H7 (cell line): Measurements from ENCODE around the gene RSL24D1. TPM values are rescaled to one million over a fixed set of nuclear protein-coding genes. Genes with fewer than 3 reads are reported as not detected.

Source experiments
- DNase-seq: peaks from one replicate; pipeline ENCODE4 v3.0.0; 2012
- H3K27me3 ChIP-seq: 2 replicates; pipeline ENCODE4 v1.6.0; 2011; ENCODE audit warnings: mild to moderate bottlenecking, low read length; ENCODE audit not compliant: control insufficient read depth, insufficient read depth
- H3K36me3 ChIP-seq: replicated peaks from 2 replicates; pipeline ENCODE4 v1.5.1; 2011; ENCODE audit warnings: low read length; ENCODE audit not compliant: control insufficient read depth, insufficient read depth
- H3K4me3 ChIP-seq: 2 replicates; pipeline ENCODE4 v1.5.1; 2011; ENCODE audit warnings: low read depth, mild to moderate bottlenecking, control low read depth, low read length, moderate library complexity; ENCODE audit not compliant: insufficient read depth
- total RNA-seq: library from RNA; depleted of rRNA; stranded (reverse); fragments of >200 nt; shearing (Covaris generic); gene quantifications from 2 replicates; pipeline ENCODE4 v1.2.3, GENCODE V29; 2014; rRNA removed

The RSL24D1 gene
- 106 and 117 TPM in 2 replicates for total RNA-seq

DNA sequence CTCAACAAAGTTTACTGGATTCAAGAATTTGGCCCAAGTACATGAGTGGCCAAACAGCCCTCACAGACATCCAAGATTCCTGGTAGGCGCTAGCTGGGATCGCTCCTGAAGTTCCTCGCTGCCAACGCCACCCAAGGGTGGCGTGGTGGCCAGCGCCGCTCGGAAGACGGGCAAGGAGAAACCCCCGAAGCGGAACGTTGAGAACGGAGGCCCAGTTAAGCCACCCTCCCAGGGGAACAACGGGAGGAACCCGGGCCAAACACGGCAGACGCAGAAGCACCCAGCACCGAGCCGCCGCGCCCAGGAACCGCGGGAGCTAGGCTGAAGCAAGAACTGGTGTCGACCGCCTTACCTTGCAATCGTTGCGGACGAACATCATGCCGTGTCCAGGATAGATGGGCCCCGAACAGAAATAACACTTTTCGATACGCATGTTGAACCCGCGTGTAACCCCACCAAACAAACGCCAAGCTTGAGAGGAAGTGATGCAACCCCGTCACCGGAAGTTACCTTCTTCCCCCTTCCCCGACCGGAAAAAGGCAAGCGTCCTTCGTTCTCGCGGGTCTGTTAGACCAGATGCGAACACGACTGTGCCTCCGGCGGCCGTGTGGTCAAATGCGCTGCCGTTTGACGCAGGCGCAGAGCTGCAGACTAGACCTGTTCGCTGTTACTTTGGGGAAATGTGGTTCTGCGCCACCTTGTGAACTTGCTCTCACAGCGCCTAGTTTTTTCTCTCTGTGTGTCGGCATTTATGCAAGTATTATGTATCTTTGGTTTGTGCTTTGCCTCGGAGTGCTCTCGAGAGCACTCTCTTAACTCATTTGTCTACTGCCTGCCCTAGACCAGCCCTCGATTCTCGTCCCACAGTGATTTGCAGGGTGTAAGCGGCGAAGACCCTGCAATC is at the start of gene RSL24D1:
Gene RSL24D1, minus strand, starts transcription at position 484 of the 904 bp plus-strand sequence. Its CDS starts 51 bp downstream, at position 433.
- Histone ChIP-seq H3K27me3 (no peaks in the 10 kb centered on the region), H3K36me3 (peaks cover 5% of the 10 kb centered on the region), H3K4me3 (peak within 1 kb of the TSS; percentile 64)
- DNase-seq = peak; percentile 84

DNA sequence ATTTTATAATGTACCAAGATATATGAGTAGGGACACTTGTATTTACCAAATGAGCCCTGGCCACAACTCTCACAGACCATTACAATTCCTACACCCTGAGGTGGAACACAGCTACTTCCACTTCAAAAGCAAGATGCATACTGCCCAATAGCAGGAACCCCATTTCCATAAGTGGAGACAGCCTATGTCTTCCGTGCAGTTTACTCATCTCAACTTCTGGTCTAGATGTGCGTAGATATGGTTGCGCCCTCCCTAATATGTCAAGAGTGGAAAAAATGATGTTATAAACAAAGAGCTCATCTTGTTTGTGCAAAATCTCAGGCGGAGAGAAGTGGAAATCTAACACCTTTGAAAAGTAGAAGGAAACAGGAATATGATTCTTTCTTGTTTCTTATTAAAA is 48.3 kb upstream of the RSL24D1 start:
- Histone ChIP-seq H3K27me3 (no peaks in the 10 kb centered on the region), H3K4me3 (no peak overlapping the region), H3K36me3 (no peaks in the 10 kb centered on the region)
- no peak for DNase-seq

DNA sequence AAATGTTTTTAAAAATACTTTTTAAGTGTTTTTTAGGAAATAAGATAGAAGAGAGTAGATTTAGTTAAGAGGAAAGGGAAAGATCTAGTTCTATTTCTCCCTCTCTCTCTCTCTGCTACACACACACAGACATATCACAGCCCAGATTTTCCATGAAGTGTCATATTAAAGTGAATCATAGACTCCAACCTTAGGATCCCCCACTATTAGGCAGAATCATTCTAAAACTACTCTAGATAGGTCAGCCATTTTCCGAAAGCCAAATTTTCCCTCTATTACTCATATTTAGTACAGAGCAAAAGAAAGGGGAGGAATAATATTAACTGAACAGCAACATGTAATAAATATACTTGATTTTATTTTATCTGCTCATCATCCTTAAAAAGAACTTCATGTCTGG is 45.1 kb upstream of the RSL24D1 start:
- Histone ChIP-seq H3K27me3 (no peaks in the 10 kb centered on the region), H3K36me3 (no peaks in the 10 kb centered on the region), H3K4me3 (no peak overlapping the region)
- no peak for DNase-seq

DNA sequence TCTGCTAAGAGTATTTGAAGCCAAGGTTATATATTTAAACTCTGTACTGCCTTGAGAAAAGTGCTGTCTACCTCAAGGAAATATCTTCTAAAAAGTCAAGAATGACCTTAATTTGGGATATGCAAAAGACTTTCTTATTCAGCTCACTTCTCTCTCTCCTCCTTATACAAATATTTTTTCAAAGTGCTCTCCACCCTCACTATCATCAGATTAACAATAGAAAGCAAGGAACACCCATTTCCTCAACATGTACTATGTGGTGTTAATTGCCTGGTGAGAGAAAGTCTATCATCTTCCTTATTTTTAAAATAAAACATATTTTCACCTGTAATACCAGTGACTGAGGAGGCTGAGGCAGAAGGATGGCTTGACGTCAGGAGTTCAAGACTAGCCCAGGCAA is 44.4 kb upstream of the RSL24D1 start:
- no peak for DNase-seq
- Histone ChIP-seq H3K36me3 (no peaks in the 10 kb centered on the region), H3K4me3 (no peak overlapping the region), H3K27me3 (no peaks in the 10 kb centered on the region)

GRCh38 chr15:55240125-55240760 is 43.5 kb upstream of the RSL24D1 start:
- Histone ChIP-seq H3K36me3 (no peaks in the 10 kb centered on the region), H3K4me3 (no peak overlapping the region), H3K27me3 (no peaks in the 10 kb centered on the region)
- no peak for DNase-seq

- DNase-seq = no peak
- Histone ChIP-seq H3K36me3 (no peaks in the 10 kb centered on the region), H3K4me3 (no peak overlapping the region), H3K27me3 (no peaks in the 10 kb centered on the region)
Observed at GRCh38 chr15:55239440-55240124, 42.8 kb upstream of the RSL24D1 start.

DNA sequence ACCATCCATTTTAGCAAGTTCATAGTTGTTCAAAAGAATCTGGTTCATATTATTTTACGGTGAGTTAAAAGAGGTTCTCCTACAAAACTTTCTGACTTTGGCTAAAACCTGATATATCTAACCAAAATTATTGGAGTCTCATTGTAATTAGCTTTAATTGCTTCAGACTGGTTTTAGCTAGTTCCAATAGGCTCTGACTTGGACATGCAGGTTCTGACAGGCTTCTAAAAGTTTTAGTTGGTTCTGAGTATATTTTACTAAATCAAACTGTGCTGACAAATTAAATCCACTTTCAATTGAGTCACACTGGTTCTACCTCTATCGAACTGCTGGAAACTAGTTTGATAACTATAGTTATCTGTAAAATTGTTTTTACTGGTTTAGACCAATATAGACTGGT is 42.1 kb upstream of the RSL24D1 start:
- no peak overlapping the region for H3K4me3 ChIP-seq
- DNase-seq = no peak
- H3K36me3 ChIP-seq = no peaks in the 10 kb centered on the region
- H3K27me3 ChIP-seq = no peaks in the 10 kb centered on the region

GRCh38 chr15:55237219-55238130 is 40.7 kb upstream of the RSL24D1 start:
- Histone ChIP-seq H3K36me3 (no peaks in the 10 kb centered on the region), H3K4me3 (no peak overlapping the region), H3K27me3 (no peaks in the 10 kb centered on the region)
- DNase-seq = no peak

- DNase-seq = no peak
- Histone ChIP-seq H3K4me3 (no peak overlapping the region), H3K36me3 (no peaks in the 10 kb centered on the region), H3K27me3 (no peaks in the 10 kb centered on the region)
Observed at GRCh38 chr15:55235546-55236036, 38.9 kb upstream of the RSL24D1 start.

DNA sequence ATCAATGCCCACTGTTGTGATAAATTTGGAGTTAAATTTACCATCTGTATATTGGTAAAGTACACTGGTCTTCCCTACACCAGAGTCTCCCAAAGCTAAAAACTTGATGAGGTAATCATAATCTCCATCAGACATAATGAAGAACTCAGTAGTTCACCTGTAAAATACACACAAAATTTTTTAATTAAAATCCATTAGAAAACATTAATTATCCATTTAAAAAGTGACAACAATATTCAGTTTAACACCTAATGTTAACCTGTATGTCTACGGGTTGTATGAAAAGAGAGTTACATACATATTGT is 38.0 kb upstream of the RSL24D1 start:
- H3K36me3 ChIP-seq = no peaks in the 10 kb centered on the region
- DNase-seq = no peak
- no peak overlapping the region for H3K4me3 ChIP-seq
- H3K27me3 ChIP-seq = no peaks in the 10 kb centered on the region

GRCh38 chr15:55234104-55234799 is 37.5 kb upstream of the RSL24D1 start:
- DNase-seq = no peak
- Histone ChIP-seq H3K4me3 (no peak overlapping the region), H3K36me3 (no peaks in the 10 kb centered on the region), H3K27me3 (no peaks in the 10 kb centered on the region)

GRCh38 chr15:55231455-55231854 is 34.7 kb upstream of the RSL24D1 start:
- Histone ChIP-seq H3K36me3 (no peaks in the 10 kb centered on the region), H3K27me3 (no peaks in the 10 kb centered on the region), H3K4me3 (no peak overlapping the region)
- DNase-seq = no peak

DNA sequence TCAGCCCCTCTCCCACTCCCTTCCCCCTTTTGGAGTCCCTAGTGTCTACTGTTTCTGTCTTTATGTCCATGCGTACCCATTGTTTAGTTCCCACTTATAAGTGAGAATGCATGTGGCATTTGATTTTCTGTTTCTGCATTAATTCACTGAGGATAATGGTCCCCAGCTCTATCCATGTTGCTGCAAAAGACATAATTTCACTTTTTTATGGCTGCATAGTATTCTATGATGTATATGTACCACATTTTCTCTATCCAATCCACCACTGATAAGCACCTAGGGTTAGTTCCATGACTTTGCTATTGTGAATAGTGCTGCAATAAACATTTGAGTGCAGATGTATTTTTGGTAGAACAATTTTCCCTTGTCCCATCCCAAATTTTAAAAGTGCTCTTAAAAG is 34.2 kb upstream of the RSL24D1 start:
- H3K36me3 ChIP-seq = no peaks in the 10 kb centered on the region
- DNase-seq = no peak
- no peaks in the 10 kb centered on the region for H3K27me3 ChIP-seq
- no peak overlapping the region for H3K4me3 ChIP-seq
